CD14-positive monocyte (primary cell): ENCODE results near the gene SLC35F2. TPM values are rescaled to one million over a fixed set of nuclear protein-coding genes. Genes with fewer than 3 reads are reported as not detected.

ENCODE experiments used
- DNase-seq, 3 donors: peaks; one replicate each; pipeline ENCODE4 v3.0.0-alpha.2; 2011 to 2022
- H2AFZ ChIP-seq: 2 replicates; pipeline ENCODE4 v1.6.0; 2012; ENCODE audit warnings: mild to moderate bottlenecking, low read depth, low read length, inconsistent platforms; ENCODE audit not compliant: insufficient read depth, poor library complexity, severe bottlenecking
- H3K27ac ChIP-seq, 2 donors: 1 replicate in 1 of 2; 2 replicates in 1 of 2; pipeline ENCODE4 v1.5.1; 2012 to 2013; ENCODE audit warnings: low read length in 2 of 2, control low read depth in 1 of 2, inconsistent platforms in 1 of 2, low read depth in 1 of 2, mild to moderate bottlenecking in 1 of 2
- H3K27me3 ChIP-seq, 2 donors: one replicate each; pipeline versions ENCODE4 v1.6.0 to v1.6.1; 2011 to 2013; ENCODE audit warnings: low read length in 2 of 2; ENCODE audit not compliant: control insufficient read depth in 2 of 2, insufficient read depth in 2 of 2
- H3K36me3 ChIP-seq, 2 donors: replicated peaks in 1 of 2; 1 replicate in 1 of 2; 2 replicates in 1 of 2; pipeline versions ENCODE4 v1.5.1 to v1.6.1; 2012 to 2013; ENCODE audit warnings: low read length in 2 of 2, control low read depth in 1 of 2, inconsistent platforms in 1 of 2, mild to moderate bottlenecking in 1 of 2; ENCODE audit not compliant: insufficient read depth in 2 of 2, control insufficient read depth in 1 of 2
- H3K4me1 ChIP-seq, 2 donors: 1 replicate in 1 of 2; 2 replicates in 1 of 2; pipeline versions ENCODE4 v1.5.1 to v1.6.1; 2012 to 2013; ENCODE audit warnings: low read length in 2 of 2, control low read depth in 1 of 2, inconsistent platforms in 1 of 2, mild to moderate bottlenecking in 1 of 2, moderate library complexity in 1 of 2; ENCODE audit not compliant: insufficient read depth in 2 of 2, control insufficient read depth in 1 of 2
- H3K4me2 ChIP-seq: replicated peaks from 2 replicates; pipeline ENCODE3; 2012; ENCODE audit warnings: low read length, moderate library complexity, mild to moderate bottlenecking; ENCODE audit not compliant: poor library complexity, severe bottlenecking; ENCODE audit errors: extremely low read depth
- H3K4me3 ChIP-seq, 3 experiments: fragments of 200-600 bp in 1 of 3; sonication (generic) in 1 of 3; replicated peaks in 1 of 3; 1 replicate in 2 of 3; 2 replicates in 1 of 3; pipeline ENCODE4 v1.5.1; 2011 to 2013; ENCODE audit warnings: low read length in 3 of 3, mild to moderate bottlenecking in 3 of 3, control low read depth in 2 of 3, low read depth in 2 of 3, inconsistent platforms in 1 of 3, moderate library complexity in 1 of 3
- H3K79me2 ChIP-seq: 2 replicates; pipeline ENCODE4 v1.6.0; 2012; ENCODE audit warnings: mild to moderate bottlenecking, control low read depth, inconsistent platforms, low read length, moderate library complexity; ENCODE audit not compliant: insufficient read depth
- H3K9ac ChIP-seq: 2 replicates; pipeline ENCODE4 v1.6.0; 2017; ENCODE audit warnings: low read length, mild to moderate bottlenecking; ENCODE audit not compliant: insufficient read depth, poor library complexity, severe bottlenecking
- H3K9me3 ChIP-seq, 2 donors: replicated peaks in 1 of 2; 1 replicate in 1 of 2; 2 replicates in 1 of 2; pipeline versions ENCODE4 v1.5.1 to v1.6.1; 2012 to 2013; ENCODE audit warnings: low read length in 2 of 2, control low read depth in 1 of 2; ENCODE audit not compliant: control insufficient read depth in 1 of 2, insufficient read depth in 1 of 2
- H4K20me1 ChIP-seq: 2 replicates; pipeline ENCODE4 v1.6.0; 2012; ENCODE audit warnings: mild to moderate bottlenecking, low read length, control low read depth, moderate library complexity; ENCODE audit not compliant: insufficient read depth
- H3K27ac Mint-ChIP-seq, 7 donors: one replicate each; pipeline ENCODE4 v1.8.0; 2020; ENCODE audit warnings: mild to moderate bottlenecking in 7 of 7, mixed read lengths in 7 of 7, moderate library complexity in 6 of 7, inconsistent platforms in 2 of 7
- H3K27me3 Mint-ChIP-seq, 3 donors: one replicate each; pipeline ENCODE4 v1.8.0; 2021 to 2022; ENCODE audit warnings: low read depth in 3 of 3, mild to moderate bottlenecking in 3 of 3, mixed read lengths in 3 of 3, moderate library complexity in 3 of 3, inconsistent platforms in 1 of 3
- H3K36me3 Mint-ChIP-seq, 2 donors: one replicate each; pipeline ENCODE4 v1.8.0; 2020; ENCODE audit warnings: mixed read lengths in 2 of 2, inconsistent platforms in 1 of 2, mild to moderate bottlenecking in 1 of 2
- H3K4me1 Mint-ChIP-seq: one replicate; pipeline ENCODE4 v1.8.0; 2020; ENCODE audit warnings: mild to moderate bottlenecking, mixed read lengths
- H3K4me3 Mint-ChIP-seq, 2 donors: one replicate each; pipeline ENCODE4 v1.8.0; 2020; ENCODE audit warnings: mild to moderate bottlenecking in 2 of 2, mixed read lengths in 2 of 2, moderate library complexity in 1 of 2
- H3K9me3 Mint-ChIP-seq, 7 donors: one replicate each; pipeline ENCODE4 v1.8.0; 2020 to 2022; ENCODE audit warnings: mixed read lengths in 7 of 7, mild to moderate bottlenecking in 6 of 7, moderate library complexity in 6 of 7, inconsistent platforms in 2 of 7
- WGBS: methylation state at CpG from one replicate; pipeline ENCODE4 v1.1.5; 2013; ENCODE audit warnings: missing lambda C conversion rate; ENCODE audit not compliant: insufficient coverage; 5-methylcytosine and 5-hydroxymethylcytosine counted together
- intact Hi-C, 2 donors: fragments of 100-400 bp; cut with micrococcal nuclease; formaldehyde crosslinking; loops; one replicate each; pipeline versions ENCODE4 v1.15.0 to v1.15.1; 2023
- polyA plus RNA-seq, 3 donors: library from polyadenylated mRNA; depleted of rRNA in 1 of 3; unstranded in 2 of 3; stranded (reverse) in 1 of 3; fragments of 300-500 nt in 2 of 3; fragments of >200 nt in 1 of 3; fragmentation: Illumina TruSeq in 2 of 3; gene quantifications; 1 replicate in 2 of 3; 2 replicates in 1 of 3; pipeline ENCODE4 v1.2.3, GENCODE V29; 2012 to 2021
- TF ChIP-seq, protein P1 (sequence below): fragments of 200-600 bp; IDR thresholded peaks from one replicate; pipeline ENCODE4 v1.8.0; 2022; ENCODE audit warnings: antibody characterized with exemption, mild to moderate bottlenecking

The SLC35F2 gene
- polyA plus RNA-seq, 3 donors = 0.24 to 0.25 TPM; not detected in 1

DNA sequence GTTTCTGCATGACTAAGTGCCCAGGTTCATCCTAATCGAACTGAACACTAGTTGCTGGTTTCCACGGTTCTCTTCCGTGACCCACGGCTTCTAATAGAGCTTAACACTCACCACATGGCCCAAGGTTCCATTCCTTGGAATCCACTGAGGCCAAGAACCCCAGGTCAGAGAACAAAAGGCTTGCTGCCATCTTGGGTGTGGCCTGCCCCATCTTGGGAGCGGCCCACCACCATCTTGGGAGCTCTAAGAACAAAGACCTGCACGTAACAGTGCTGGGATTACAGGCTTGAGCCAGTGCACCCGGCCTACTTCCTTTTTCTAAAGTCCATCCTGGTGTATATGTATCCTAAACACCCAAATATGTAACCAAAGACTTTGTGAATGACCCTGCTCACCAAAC is 68.8 kb downstream of the SLC35F2 start:
- H3K4me1 Mint-ChIP-seq = no peaks in the 10 kb centered on the region
- TF ChIP-seq, protein P1, sequence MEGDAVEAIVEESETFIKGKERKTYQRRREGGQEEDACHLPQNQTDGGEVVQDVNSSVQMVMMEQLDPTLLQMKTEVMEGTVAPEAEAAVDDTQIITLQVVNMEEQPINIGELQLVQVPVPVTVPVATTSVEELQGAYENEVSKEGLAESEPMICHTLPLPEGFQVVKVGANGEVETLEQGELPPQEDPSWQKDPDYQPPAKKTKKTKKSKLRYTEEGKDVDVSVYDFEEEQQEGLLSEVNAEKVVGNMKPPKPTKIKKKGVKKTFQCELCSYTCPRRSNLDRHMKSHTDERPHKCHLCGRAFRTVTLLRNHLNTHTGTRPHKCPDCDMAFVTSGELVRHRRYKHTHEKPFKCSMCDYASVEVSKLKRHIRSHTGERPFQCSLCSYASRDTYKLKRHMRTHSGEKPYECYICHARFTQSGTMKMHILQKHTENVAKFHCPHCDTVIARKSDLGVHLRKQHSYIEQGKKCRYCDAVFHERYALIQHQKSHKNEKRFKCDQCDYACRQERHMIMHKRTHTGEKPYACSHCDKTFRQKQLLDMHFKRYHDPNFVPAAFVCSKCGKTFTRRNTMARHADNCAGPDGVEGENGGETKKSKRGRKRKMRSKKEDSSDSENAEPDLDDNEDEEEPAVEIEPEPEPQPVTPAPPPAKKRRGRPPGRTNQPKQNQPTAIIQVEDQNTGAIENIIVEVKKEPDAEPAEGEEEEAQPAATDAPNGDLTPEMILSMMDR = no peak
- H3K4me3 Mint-ChIP-seq = no peak overlapping the region

DNA sequence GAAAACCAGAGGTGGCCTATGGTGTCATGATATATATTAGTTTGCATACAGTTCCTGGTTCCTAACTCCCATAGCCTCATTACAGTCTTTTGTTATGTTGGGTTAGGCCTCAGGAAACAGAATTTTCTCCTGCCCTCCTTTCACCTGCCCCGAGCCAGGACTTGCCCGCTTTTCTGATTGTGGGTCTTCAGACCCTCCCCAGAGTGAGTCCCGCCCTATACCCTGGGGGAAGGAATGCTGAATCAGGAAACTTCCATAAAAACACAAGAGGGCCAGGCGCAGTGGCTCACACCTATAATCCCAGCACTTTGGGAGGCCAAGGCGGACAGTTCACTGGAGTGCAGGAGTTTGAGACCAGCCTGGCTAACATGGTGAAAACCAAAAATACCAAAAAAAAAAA is 70.9 kb downstream of the SLC35F2 start:
- Mint-ChIP-seq H3K27ac (no peak overlapping the region), H3K36me3 (peaks cover 0 to 8% of the 10 kb centered on the region in 2 donors), H3K27me3 (peaks cover 0 to 7% (median 4%) of the 10 kb centered on the region in 3 donors), H3K9me3 (no peaks in the 10 kb centered on the region), H3K4me3 (no peak overlapping the region), H3K4me1 (no peaks in the 10 kb centered on the region)
- Histone ChIP-seq H3K9me3 (no peaks in the 10 kb centered on the region), H3K4me2 (no peak overlapping the region), H3K9ac (no peak overlapping the region), H2AFZ (no peak overlapping the region), H3K27ac (no peak overlapping the region), H3K36me3 (no peaks in the 10 kb centered on the region), H3K4me3 (no peak overlapping the region), H3K27me3 (no peaks in the 10 kb centered on the region), H3K4me1 (no peaks in the 10 kb centered on the region), H3K79me2 (no peaks in the 10 kb centered on the region), H4K20me1 (no peaks in the 10 kb centered on the region)
- WGBS = no CpG with 5 or more reads among the region's 5 CpGs
- TF ChIP-seq, protein P1 = no peak
- no peak for DNase-seq
- intact Hi-C loops = no loop called here

More for the DNA sequence above, 68.8 kb downstream of the SLC35F2 start:
- 97% methylated on average over 6 of the region's 7 CpGs for WGBS
- peaks cover 3 to 7% (median 4%) of the 10 kb centered on the region in 7 donors for H3K9me3 Mint-ChIP-seq
- Histone ChIP-seq H3K79me2 (no peaks in the 10 kb centered on the region), H3K4me1 (no peaks in the 10 kb centered on the region), H3K9me3 (peaks cover 0 to 6% of the 10 kb centered on the region in 2 donors), H3K27ac (no peak overlapping the region), H2AFZ (no peak overlapping the region), H3K27me3 (no peaks in the 10 kb centered on the region), H4K20me1 (no peaks in the 10 kb centered on the region), H3K36me3 (no peaks in the 10 kb centered on the region), H3K4me2 (no peak overlapping the region), H3K9ac (no peak overlapping the region), H3K4me3 (no peak overlapping the region)
- intact Hi-C loops = no loop called here
- peaks cover 0 to 16% of the 10 kb centered on the region in 2 donors for H3K36me3 Mint-ChIP-seq
- no peak overlapping the region for H3K27ac Mint-ChIP-seq
- H3K27me3 Mint-ChIP-seq = peaks cover 0 to 4% (median 4%) of the 10 kb centered on the region in 3 donors
- no peak for DNase-seq
